ENCODE measurements around the gene CAMTA1. TPM values are rescaled to one million over a fixed set of nuclear protein-coding genes. Genes with fewer than 3 reads are reported as not detected.

CAMTA1 gene
- total and polyA plus RNA-seq, 4 donors = 18.0 to 93.5 (median 35.8) TPM

DNA sequence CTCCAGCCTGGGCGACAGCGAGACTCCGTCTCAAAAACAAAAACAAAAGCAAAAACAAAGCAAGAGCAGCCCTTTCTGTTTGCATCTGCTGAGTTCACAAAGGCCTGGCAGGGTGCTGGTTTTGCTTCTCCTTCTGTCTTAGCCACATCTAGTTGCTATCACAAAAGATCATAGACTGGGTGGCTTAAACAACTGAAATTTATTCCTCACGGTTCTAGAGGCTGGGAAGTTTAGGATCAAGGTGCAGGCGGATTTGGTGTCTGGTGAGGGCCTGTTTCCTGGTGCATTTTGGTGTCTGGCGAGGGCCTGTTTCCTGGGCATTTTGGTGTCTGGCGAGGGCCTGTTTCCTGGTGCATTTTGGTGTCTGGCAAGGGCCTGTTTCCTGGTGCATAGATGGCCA lies 471.3 kb downstream of the CAMTA1 start:
- Histone ChIP-seq H3K36me3 (ENCODE audit: control insufficient read depth in 4 of 4, insufficient read depth in 3 of 4, low read depth in 1 of 4, low read length in 3 of 4) (no peaks in the 10 kb centered on the region), H3K9ac (ENCODE audit: low read depth in 1 of 2, low read length in 2 of 2) (no peak overlapping the region), H3K4me3 (ENCODE audit: low read depth in 1 of 3, low read length in 3 of 3) (no peak overlapping the region), H3K4me1 (ENCODE audit: control insufficient read depth in 4 of 4, insufficient read depth in 4 of 4, low read length in 3 of 4) (no peaks in the 10 kb centered on the region), H3K9me3 (ENCODE audit: control insufficient read depth in 4 of 4, low read length in 3 of 4) (no peaks in the 10 kb centered on the region), H3K27me3 (ENCODE audit: control insufficient read depth in 4 of 4, insufficient read depth in 4 of 4, low read length in 3 of 4) (no peaks in the 10 kb centered on the region), H3K27ac (ENCODE audit: low read depth in 1 of 2, low read length in 2 of 2) (no peak overlapping the region)
- no peak for DNase-seq (ENCODE audit: low spot score)
- TF ChIP-seq FOXA1 (IDR thresholded peaks at IDR 0.05) (no peak), RAD21 (IDR thresholded peaks at IDR 0.05) (no peak)
- 85% methylated on average over 7 of the region's 7 CpGs for WGBS

DNA sequence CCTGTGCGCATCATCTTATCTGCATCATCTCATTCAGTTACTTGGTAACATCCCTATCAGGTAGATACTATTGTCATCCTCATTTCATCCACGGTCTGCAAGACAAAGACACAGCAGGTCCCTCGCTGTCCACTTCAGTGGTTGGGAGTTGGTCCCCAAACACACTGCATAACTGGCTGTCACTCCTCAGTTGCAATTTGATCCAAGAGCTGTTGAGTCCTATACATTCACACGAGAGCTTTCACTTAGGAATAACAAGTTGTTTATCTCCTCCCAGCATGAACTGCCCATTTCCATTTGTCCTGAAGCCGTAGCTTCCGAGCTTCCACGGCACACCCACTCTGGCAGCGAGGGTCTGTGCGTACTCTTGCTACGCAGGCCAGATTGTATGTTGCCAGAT lies 472.0 kb downstream of the CAMTA1 start:
- Histone ChIP-seq H3K4me1 (ENCODE audit: control insufficient read depth in 4 of 4, insufficient read depth in 4 of 4, low read length in 3 of 4) (no peaks in the 10 kb centered on the region), H3K36me3 (ENCODE audit: control insufficient read depth in 4 of 4, insufficient read depth in 3 of 4, low read depth in 1 of 4, low read length in 3 of 4) (no peaks in the 10 kb centered on the region), H3K9me3 (ENCODE audit: control insufficient read depth in 4 of 4, low read length in 3 of 4) (no peaks in the 10 kb centered on the region), H3K27me3 (ENCODE audit: control insufficient read depth in 4 of 4, insufficient read depth in 4 of 4, low read length in 3 of 4) (no peaks in the 10 kb centered on the region), H3K4me3 (ENCODE audit: low read depth in 1 of 3, low read length in 3 of 3) (no peak overlapping the region), H3K27ac (ENCODE audit: low read depth in 1 of 2, low read length in 2 of 2) (no peak overlapping the region), H3K9ac (ENCODE audit: low read depth in 1 of 2, low read length in 2 of 2) (no peak overlapping the region)
- no peak for DNase-seq (ENCODE audit: low spot score)
- TF ChIP-seq RAD21 (IDR thresholded peaks at IDR 0.05) = no peak
- no peak for TF ChIP-seq SP1 (IDR thresholded peaks at IDR 0.05)
- TF ChIP-seq, protein P1, sequence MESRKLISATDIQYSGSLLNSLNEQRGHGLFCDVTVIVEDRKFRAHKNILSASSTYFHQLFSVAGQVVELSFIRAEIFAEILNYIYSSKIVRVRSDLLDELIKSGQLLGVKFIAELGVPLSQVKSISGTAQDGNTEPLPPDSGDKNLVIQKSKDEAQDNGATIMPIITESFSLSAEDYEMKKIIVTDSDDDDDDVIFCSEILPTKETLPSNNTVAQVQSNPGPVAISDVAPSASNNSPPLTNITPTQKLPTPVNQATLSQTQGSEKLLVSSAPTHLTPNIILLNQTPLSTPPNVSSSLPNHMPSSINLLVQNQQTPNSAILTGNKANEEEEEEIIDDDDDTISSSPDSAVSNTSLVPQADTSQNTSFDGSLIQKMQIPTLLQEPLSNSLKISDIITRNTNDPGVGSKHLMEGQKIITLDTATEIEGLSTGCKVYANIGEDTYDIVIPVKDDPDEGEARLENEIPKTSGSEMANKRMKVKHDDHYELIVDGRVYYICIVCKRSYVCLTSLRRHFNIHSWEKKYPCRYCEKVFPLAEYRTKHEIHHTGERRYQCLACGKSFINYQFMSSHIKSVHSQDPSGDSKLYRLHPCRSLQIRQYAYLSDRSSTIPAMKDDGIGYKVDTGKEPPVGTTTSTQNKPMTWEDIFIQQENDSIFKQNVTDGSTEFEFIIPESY (IDR thresholded peaks at IDR 0.05) = no peak
- TF ChIP-seq, protein P2, sequence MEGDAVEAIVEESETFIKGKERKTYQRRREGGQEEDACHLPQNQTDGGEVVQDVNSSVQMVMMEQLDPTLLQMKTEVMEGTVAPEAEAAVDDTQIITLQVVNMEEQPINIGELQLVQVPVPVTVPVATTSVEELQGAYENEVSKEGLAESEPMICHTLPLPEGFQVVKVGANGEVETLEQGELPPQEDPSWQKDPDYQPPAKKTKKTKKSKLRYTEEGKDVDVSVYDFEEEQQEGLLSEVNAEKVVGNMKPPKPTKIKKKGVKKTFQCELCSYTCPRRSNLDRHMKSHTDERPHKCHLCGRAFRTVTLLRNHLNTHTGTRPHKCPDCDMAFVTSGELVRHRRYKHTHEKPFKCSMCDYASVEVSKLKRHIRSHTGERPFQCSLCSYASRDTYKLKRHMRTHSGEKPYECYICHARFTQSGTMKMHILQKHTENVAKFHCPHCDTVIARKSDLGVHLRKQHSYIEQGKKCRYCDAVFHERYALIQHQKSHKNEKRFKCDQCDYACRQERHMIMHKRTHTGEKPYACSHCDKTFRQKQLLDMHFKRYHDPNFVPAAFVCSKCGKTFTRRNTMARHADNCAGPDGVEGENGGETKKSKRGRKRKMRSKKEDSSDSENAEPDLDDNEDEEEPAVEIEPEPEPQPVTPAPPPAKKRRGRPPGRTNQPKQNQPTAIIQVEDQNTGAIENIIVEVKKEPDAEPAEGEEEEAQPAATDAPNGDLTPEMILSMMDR (IDR thresholded peaks at IDR 0.05; ENCODE audit: low read depth, low read length, missing input control) = no peak
- TF ChIP-seq GABPA (IDR thresholded peaks at IDR 0.05 in 1 of 2, conservative IDR thresholded peaks at IDR 0.05 in 1 of 2) = no peak
- TF ChIP-seq NR2F2 (IDR thresholded peaks at IDR 0.05) = no peak
- TF ChIP-seq HNF4A (conservative IDR thresholded peaks at IDR 0.05) = no peak
- TF ChIP-seq, protein P3, sequence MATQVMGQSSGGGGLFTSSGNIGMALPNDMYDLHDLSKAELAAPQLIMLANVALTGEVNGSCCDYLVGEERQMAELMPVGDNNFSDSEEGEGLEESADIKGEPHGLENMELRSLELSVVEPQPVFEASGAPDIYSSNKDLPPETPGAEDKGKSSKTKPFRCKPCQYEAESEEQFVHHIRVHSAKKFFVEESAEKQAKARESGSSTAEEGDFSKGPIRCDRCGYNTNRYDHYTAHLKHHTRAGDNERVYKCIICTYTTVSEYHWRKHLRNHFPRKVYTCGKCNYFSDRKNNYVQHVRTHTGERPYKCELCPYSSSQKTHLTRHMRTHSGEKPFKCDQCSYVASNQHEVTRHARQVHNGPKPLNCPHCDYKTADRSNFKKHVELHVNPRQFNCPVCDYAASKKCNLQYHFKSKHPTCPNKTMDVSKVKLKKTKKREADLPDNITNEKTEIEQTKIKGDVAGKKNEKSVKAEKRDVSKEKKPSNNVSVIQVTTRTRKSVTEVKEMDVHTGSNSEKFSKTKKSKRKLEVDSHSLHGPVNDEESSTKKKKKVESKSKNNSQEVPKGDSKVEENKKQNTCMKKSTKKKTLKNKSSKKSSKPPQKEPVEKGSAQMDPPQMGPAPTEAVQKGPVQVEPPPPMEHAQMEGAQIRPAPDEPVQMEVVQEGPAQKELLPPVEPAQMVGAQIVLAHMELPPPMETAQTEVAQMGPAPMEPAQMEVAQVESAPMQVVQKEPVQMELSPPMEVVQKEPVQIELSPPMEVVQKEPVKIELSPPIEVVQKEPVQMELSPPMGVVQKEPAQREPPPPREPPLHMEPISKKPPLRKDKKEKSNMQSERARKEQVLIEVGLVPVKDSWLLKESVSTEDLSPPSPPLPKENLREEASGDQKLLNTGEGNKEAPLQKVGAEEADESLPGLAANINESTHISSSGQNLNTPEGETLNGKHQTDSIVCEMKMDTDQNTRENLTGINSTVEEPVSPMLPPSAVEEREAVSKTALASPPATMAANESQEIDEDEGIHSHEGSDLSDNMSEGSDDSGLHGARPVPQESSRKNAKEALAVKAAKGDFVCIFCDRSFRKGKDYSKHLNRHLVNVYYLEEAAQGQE (IDR thresholded peaks at IDR 0.05) = no peak
- WGBS = 78% methylated on average over 10 of the region's 10 CpGs

DNA sequence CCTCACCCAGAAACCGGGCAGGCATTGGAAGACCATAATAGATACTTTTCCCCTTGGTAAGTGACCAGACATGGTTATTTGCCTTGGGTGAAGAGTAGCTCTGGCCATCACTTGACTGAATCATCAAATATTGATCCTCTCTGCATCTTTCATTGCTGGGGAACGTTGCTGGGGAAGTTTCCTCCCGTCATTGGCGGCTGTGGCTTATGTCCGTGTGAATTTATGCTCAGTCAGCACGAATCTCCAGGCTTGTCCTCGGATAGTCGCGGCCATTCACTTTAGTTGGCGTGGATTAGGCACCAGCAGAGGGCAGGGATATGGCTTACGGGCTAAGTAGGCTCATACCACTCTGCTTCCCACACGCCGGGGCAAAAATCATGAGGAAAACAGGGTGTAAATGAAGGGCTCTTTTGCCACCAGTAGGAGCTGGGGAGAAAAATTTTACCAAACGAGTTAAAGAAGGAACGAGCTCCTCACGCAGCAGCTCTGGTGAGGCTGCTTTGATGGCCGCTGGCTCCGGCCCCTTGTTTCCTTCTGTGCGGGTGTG lies 473.4 kb downstream of the CAMTA1 start:
- 86% methylated on average over 19 of the region's 19 CpGs for WGBS
- Histone ChIP-seq H3K4me3 (ENCODE audit: low read depth in 1 of 3, low read length in 3 of 3) (no peak overlapping the region), H3K27me3 (ENCODE audit: control insufficient read depth in 4 of 4, insufficient read depth in 4 of 4, low read length in 3 of 4) (no peaks in the 10 kb centered on the region), H3K36me3 (ENCODE audit: control insufficient read depth in 4 of 4, insufficient read depth in 3 of 4, low read depth in 1 of 4, low read length in 3 of 4) (no peaks in the 10 kb centered on the region), H3K9ac (ENCODE audit: low read depth in 1 of 2, low read length in 2 of 2) (no peak overlapping the region), H3K9me3 (ENCODE audit: control insufficient read depth in 4 of 4, low read length in 3 of 4) (no peaks in the 10 kb centered on the region), H3K27ac (ENCODE audit: low read depth in 1 of 2, low read length in 2 of 2) (no peak overlapping the region), H3K4me1 (ENCODE audit: control insufficient read depth in 4 of 4, insufficient read depth in 4 of 4, low read length in 3 of 4) (no peaks in the 10 kb centered on the region)
- DNase-seq (ENCODE audit: low spot score) = no peak
- TF ChIP-seq YY1 (IDR thresholded peaks at IDR 0.05) = no peak
- no peak for TF ChIP-seq FOXA2 (IDR thresholded peaks at IDR 0.05)
- TF ChIP-seq, protein P4, sequence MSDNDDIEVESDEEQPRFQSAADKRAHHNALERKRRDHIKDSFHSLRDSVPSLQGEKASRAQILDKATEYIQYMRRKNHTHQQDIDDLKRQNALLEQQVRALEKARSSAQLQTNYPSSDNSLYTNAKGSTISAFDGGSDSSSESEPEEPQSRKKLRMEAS (IDR thresholded peaks at IDR 0.05) = no peak
- no peak for TF ChIP-seq NR2F2 (IDR thresholded peaks at IDR 0.05)
- TF ChIP-seq TAF1 (conservative IDR thresholded peaks at IDR 0.05) = no peak
- TF ChIP-seq, protein P1 (IDR thresholded peaks at IDR 0.05) = no peak
- TF ChIP-seq, protein P2 (IDR thresholded peaks at IDR 0.05; ENCODE audit: low read depth, low read length, missing input control) = no peak
- TF ChIP-seq, protein P5, sequence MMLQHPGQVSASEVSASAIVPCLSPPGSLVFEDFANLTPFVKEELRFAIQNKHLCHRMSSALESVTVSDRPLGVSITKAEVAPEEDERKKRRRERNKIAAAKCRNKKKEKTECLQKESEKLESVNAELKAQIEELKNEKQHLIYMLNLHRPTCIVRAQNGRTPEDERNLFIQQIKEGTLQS (IDR thresholded peaks at IDR 0.05) = no peak
- TF ChIP-seq JUND (IDR thresholded peaks at IDR 0.05) = no peak
- TF ChIP-seq RAD21 (IDR thresholded peaks at IDR 0.05) = no peak

Data from liver (tissue), 9 donors.